GM11168 (cell line): ENCODE measurements around the gene ENOX1.
"Not testable (repeated sequence)": the region's sequence is repeated elsewhere in the genome, so short reads cannot be mapped to it uniquely, and the experiment has no call there.

ENCODE experiments used
- in situ Hi-C: fragments of 300-500 bp; cut with MboI; formaldehyde crosslinking; loops from one replicate; pipeline ENCODE4 v1.12.0; 2022; ENCODE audit warnings: low sequenced_read_pairs; ENCODE audit not compliant: unreplicated experiment

Gene ENOX1

GRCh38 chr13:43200736-43201135, 586.0 kb downstream of the ENOX1 start:
- in situ Hi-C loops = no loop called here

DNA sequence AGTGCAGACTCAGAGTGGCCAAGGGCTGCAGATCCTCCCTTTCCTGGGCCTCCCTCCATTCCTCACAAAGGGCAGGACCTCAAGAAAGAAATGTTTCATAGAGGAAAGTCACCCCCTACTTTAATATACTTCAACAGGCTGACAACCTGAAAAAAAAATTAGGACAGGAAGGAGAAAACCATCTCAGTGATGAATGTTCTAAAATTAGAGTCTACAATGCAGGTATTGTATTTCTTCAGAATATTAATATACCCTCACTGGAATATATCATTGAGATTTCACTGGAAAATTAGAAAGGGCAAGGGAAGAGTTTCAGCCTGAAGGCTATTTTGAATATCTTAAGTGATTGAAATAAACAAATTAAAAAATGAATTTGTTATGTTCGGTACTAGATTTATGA, 586.5 kb downstream of the ENOX1 start:
- in situ Hi-C loops = no loop called here

- in situ Hi-C loops = no loop called here
Observed at GRCh38 chr13:43196750-43197370, 589.9 kb downstream of the ENOX1 start.

DNA sequence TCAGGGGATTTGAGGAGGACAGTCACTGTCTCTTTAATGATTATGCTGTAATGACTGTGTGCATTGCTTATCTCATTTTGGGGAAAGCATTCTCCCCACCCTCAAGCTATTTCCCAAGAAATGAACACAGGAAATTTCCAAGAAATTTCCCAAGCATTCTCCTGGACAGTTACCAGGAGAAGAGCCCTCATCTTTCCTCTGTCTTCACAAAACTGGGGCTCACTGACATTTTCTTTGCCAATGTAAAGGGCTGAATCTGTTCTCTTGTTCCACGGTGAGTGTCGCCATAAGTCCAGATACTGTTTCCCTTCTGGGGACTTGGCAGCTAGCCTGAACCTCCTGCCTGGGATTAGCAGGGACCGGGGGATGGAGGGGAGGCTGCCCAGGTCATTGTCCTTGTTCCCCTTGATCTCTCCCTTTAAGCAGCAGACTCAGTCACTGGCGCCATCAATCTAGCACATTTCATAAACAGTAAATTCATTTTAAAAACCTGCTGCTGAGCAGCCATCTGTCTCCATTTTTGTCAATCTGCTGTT, 590.6 kb downstream of the ENOX1 start:
- in situ Hi-C loops = no loop called here

DNA sequence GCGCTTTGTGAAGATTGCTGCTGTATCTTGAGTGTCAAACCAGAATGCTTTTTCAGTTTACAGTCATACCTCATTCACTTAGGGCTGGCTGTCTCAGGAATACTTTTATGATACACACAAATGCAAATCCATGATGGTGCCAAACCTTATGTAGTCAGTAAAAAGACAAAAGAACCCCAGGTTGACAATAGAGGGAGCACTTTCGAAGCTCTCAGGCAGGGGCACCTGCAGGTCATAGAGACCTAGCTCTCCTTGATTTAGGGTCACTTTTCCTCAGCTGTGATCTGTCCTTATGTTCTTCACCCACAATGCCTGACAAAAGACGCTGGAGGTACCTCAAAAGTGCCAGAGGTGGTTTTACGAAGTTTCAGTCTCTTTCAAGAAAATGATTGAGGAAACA, 591.2 kb downstream of the ENOX1 start:
- in situ Hi-C loops = no loop called here

DNA sequence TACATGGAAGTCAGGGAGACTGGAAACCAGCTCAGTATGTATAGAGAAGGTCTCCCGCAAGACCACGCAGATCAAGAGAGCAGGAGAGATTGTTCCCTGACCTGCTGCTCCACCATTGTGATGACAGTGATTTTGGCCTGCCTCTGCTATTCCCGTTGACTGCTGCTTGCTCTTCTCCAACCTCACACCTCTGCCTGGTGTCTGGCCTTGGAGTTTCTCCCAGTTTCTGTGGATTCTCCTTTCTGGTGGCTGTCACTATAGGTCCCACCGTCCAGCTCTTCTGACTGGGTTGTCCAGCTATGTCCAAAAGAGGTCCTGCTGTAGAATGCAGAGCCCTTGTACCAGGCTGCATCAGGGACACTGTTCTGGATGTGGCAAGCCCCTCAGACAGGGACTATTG, 591.7 kb downstream of the ENOX1 start:
- in situ Hi-C loops = no loop called here

DNA sequence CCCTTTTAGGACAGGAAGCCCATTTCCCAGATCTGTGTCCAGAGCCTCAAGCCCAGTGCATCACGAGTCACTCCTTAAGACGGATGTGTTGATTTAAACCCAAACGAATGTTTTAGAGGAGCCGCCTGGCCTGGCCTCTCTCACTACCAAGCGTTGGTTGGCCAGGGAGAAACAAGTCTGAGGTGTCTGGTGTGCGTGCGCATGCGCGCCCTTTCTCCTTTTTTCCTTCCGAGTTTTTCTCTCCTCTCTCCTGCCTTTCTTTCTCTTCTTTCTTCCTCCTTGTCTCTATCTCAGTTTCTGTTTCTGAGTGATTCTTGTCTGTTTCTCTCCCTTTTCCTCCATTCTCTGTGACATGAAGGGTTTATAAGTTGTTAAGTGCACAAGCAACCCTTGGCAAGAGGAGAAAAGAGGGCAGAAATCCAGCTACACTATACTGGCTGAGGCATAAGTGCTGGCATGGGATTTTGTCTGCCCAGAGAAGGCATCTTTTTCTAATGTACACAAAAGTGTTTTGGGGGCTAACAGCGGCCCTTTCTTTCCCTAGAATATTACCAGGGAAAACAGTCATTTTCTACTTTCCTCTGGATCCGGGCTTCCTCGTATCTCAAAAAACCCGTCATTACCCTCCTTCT, 592.9 kb downstream of the ENOX1 start:
- in situ Hi-C loops = no loop called here

GRCh38 chr13:43191546-43191945, 595.2 kb downstream of the ENOX1 start:
- in situ Hi-C loops = no loop called here

- in situ Hi-C loops = no loop called here
Observed at GRCh38 chr13:43185226-43185625, 601.5 kb downstream of the ENOX1 start.

- in situ Hi-C loops = no loop called here
Observed at GRCh38 chr13:43180837-43181236, 605.9 kb downstream of the ENOX1 start.

DNA sequence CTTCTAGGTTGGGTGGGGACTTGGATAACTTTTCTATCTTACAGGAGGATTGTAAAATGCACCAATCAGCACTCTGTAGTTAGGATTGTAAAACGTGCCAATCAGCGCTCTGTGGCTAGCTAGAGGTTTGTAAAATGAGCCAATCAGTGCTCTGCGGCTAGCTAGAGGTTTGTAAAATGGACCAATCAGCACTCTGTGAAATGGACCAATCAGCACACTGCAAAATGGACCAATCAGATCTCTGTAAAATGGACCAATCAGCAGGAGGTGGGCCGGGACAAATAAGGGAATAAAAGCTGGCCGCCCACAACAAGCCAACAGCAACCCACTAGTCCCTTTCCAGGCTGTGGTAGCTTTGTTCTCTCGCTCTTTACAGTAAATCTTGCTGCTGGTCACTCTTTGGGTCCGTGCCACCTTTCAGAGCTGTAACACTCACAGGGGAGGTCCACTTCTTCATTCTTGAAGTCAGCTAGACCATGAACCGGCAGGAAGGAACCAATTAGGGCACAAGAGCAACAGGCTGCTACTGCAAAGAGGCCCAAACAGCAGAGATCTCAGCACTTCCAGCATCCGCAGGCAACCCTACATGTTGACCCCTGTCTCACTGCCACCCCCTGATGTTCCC, 606.6 kb downstream of the ENOX1 start:
- in situ Hi-C loops = no loop called here

GRCh38 chr13:43171489-43171888, 615.3 kb downstream of the ENOX1 start:
- in situ Hi-C loops = no loop called here

DNA sequence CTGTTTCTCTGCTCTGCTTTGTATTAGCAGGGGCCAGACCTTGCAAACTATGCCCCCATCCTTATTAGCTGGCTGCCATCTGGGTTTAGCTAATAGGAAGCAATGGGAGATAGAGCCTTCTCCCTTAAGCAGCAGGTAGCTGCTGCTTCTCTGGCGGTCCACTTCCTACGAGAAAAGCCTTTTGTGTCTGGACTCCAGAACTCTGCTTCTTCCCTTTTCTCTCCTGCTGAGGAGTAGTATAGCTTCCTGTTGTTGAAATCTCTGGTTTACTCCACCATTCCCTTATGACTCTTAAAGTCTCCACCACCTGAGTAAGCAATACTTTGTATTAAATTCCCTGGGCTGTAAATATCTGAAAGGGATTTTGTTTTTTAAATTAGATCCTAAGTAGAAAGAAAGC, 616.3 kb downstream of the ENOX1 start:
- in situ Hi-C loops = no loop called here

- in situ Hi-C loops = not testable (repeated sequence)
Observed at GRCh38 chr13:43168434-43168833, 618.3 kb downstream of the ENOX1 start.

DNA sequence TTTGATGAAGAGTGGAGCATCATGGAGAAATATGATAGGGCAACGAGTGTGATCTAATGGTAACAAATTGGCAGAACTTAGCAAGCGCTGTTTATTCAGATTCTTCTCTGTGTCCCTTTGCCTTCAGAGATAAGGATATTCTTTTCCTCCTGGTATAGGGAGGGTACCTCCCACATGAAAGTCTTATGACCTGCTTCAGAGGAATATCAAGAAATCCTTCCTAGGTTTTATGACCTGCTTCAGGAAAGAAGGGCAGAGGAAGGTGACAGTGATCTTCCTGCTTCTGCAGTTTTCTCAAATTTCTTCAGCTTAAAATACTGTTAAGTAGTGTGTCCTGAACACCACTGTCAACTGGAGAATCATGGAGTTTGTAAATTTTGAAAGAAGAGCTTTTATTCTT, 619.0 kb downstream of the ENOX1 start:
- in situ Hi-C loops = no loop called here

DNA sequence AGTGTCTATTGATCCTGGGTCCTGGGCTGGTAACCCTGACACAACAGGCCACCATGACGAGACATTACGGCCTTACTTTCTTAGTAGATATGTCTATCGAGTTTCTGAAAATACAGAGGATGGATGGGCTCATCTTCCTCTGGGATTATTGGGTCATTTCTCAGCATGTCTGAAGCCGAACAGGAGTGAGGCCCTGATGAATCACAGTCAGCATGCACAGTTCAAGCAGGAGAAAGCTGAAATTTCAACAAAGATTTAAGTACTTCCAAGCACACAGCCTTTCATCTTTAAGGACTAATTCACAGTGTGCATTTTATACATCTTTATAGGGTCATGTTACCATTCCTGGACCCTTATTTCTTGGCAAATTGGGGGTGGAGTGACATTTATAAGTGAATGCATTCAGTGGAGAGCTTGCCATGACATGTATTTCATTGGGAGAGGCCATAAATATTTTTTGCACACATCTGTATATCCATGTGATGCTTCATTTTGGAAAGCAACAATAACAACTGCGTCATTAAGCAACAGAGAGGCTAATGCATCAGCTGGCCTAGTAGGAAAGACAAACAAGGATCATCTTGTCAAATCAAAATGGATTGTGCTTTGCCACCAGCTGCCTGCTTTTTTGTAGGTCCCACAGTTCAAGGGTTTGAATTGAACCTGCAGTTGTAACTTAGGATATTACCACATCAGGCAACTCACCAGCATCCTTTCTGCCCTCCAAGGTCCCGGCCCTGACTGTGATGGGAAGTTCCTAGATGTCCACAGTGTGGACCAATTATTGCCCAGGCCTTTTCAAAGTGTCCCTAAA, 619.9 kb downstream of the ENOX1 start:
- in situ Hi-C loops = no loop called here
